GM12878 (cell line): ENCODE data around the gene CDPF1. TPM values are rescaled to one million over a fixed set of nuclear protein-coding genes. Genes with fewer than 3 reads are reported as not detected.

Experiments used
- ATAC-seq: fragments of 200-7000 bp; cut with Tn5 transposase; 3 replicates; pipeline ENCODE4 v1.9.1; 2020; ENCODE audit warnings: mild to moderate bottlenecking, moderate library complexity
- BruUV-seq: library from RNA; stranded (reverse); fragments of 400-500 nt; replicated peaks from 2 replicates; lab custom pipeline; 2021; lab: Mats Ljungman, UMichigan
- CTCF ChIA-PET: fragments of 300-600 bp; sonication (Branson Sonifier 250); formaldehyde crosslinking; extraction: SDS; loops from one replicate; lab custom pipeline; 2021; ENCODE audit warnings: inconsistent platforms; lab: Yijun Ruan, JAX
- POLR2A ChIA-PET: fragments of 350-600 bp; formaldehyde crosslinking; extraction: SDS; loops from one replicate; lab custom pipeline; 2021; ENCODE audit warnings: inconsistent platforms; lab: Charles Lee
- RAD21 ChIA-PET: fragments of 300-600 bp; sonication (Branson Sonifier 250); formaldehyde crosslinking; loops from one replicate; lab custom pipeline; 2023; ENCODE audit warnings: antibody characterized with exemption; ENCODE audit not compliant: unreplicated experiment; lab: Charles Lee
- SMC1A ChIA-PET: fragments of 300-600 bp; sonication (Branson Sonifier 250); formaldehyde crosslinking; loops from one replicate; lab custom pipeline; 2023; ENCODE audit not compliant: unreplicated experiment, uncharacterized antibody; lab: Charles Lee
- DNase-seq: peaks from one replicate; pipeline ENCODE4 v3.0.0-alpha.2; 2011; ENCODE audit warnings: low read depth, low spot score
- FAIRE-seq: peaks from 3 replicates; lab custom pipeline; 2011; peaks lifted over from hg19 to GRCh38; lab: Jason Lieb, UNC
- H2AFZ ChIP-seq: 2 replicates; pipeline ENCODE4 v1.6.0; 2011; ENCODE audit warnings: low read depth, low read length, control low read depth; ENCODE audit not compliant: control insufficient read depth
- H3K27ac ChIP-seq: 2 replicates; pipeline ENCODE4 v1.5.1; 2011; ENCODE audit warnings: control low read depth; ENCODE audit not compliant: control insufficient read depth, insufficient read depth
- H3K27me3 ChIP-seq, 2 experiments: replicated peaks in 1 of 2; 2 replicates each; pipeline versions ENCODE4 v1.6.0 to v1.6.1; 2011; ENCODE audit warnings: low read length in 1 of 2; ENCODE audit not compliant: control insufficient read depth in 2 of 2, insufficient read depth in 2 of 2
- H3K36me3 ChIP-seq, 2 experiments: 2 replicates each; pipeline ENCODE4 v1.5.1; 2011; ENCODE audit warnings: low read length in 1 of 2; ENCODE audit not compliant: control insufficient read depth in 2 of 2, insufficient read depth in 2 of 2
- H3K4me1 ChIP-seq: 2 replicates; pipeline ENCODE4 v1.6.1; 2011; ENCODE audit warnings: mild to moderate bottlenecking, low read length, moderate library complexity, mixed read lengths; ENCODE audit not compliant: control insufficient read depth, insufficient read depth
- H3K4me2 ChIP-seq: 2 replicates; pipeline ENCODE4 v1.6.0; 2011; ENCODE audit warnings: control low read depth; ENCODE audit not compliant: control insufficient read depth, insufficient read depth
- H3K4me3 ChIP-seq: fragments of 200-600 bp; sonication (generic); 2 replicates; pipeline ENCODE4 v1.5.1; 2016
- H3K79me2 ChIP-seq: 2 replicates; pipeline ENCODE4 v1.6.0; 2011; ENCODE audit warnings: low read length; ENCODE audit not compliant: control insufficient read depth, insufficient read depth
- H3K9ac ChIP-seq: 2 replicates; pipeline ENCODE4 v1.8.0; 2011; ENCODE audit warnings: low read length, control low read depth, mixed read lengths; ENCODE audit not compliant: control insufficient read depth, insufficient read depth
- H3K9me3 ChIP-seq: replicated peaks from 3 replicates; pipeline ENCODE4 v1.5.1; 2011; ENCODE audit warnings: mild to moderate bottlenecking, low read length; ENCODE audit not compliant: control insufficient read depth, insufficient read depth
- H4K20me1 ChIP-seq: 2 replicates; pipeline ENCODE4 v1.6.0; 2011; ENCODE audit not compliant: control insufficient read depth, insufficient read depth
- FOXK2 ChIP-seq: fragments of 450-650 bp; IDR thresholded peaks from 2 replicates; pipeline ENCODE4 v1.6.1; 2017; ENCODE audit warnings: mild to moderate bottlenecking, moderate library complexity
- IKZF2 ChIP-seq, 2 experiments: fragments of 450-650 bp; IDR thresholded peaks; 2 replicates each; pipeline ENCODE4 v1.6.1; 2017; ENCODE audit warnings: mild to moderate bottlenecking in 2 of 2, moderate library complexity in 2 of 2
- JUNB ChIP-seq: IDR thresholded peaks from 2 replicates; pipeline ENCODE4 v1.6.1; 2016; ENCODE audit warnings: antibody characterized with exemption, mild to moderate bottlenecking
- KDM1A ChIP-seq: fragments of 200-600 bp; sonication (generic); IDR thresholded peaks from 2 replicates; pipeline ENCODE4 v1.6.1; 2016; ENCODE audit warnings: borderline replicate concordance
- NFYB ChIP-seq: IDR thresholded peaks from 2 replicates; pipeline ENCODE4 v1.6.1; 2011; ENCODE audit warnings: low read depth, mild to moderate bottlenecking, low read length, improper control_type of control experiment, moderate library complexity; ENCODE audit not compliant: insufficient read depth
- NRF1 ChIP-seq: conservative IDR thresholded peaks from 2 replicates; pipeline ENCODE4 v1.6.1; 2011; ENCODE audit warnings: mild to moderate bottlenecking, low read depth, low read length, improper control_type of control experiment
- PAX8 ChIP-seq: fragments of 450-650 bp; IDR thresholded peaks from 2 replicates; pipeline ENCODE4 v1.6.1; 2017; ENCODE audit warnings: mild to moderate bottlenecking, moderate library complexity
- SIX5 ChIP-seq: IDR thresholded peaks from 2 replicates; pipeline ENCODE4 v1.6.1; 2011; ENCODE audit warnings: mild to moderate bottlenecking, low read depth, low read length, moderate library complexity; ENCODE audit not compliant: severe bottlenecking
- SPI1 ChIP-seq: IDR thresholded peaks from 2 replicates; pipeline ENCODE4 v1.6.1; 2011; ENCODE audit warnings: low read depth, mild to moderate bottlenecking, low read length, moderate library complexity, borderline replicate concordance; ENCODE audit not compliant: insufficient read depth
- SUZ12 ChIP-seq: fragments of 200-600 bp; sonication (generic); IDR thresholded peaks from one replicate; pipeline ENCODE4 v1.6.1; 2018; ENCODE audit warnings: antibody characterized with exemption, mild to moderate bottlenecking; ENCODE audit not compliant: unreplicated experiment
- WGBS: methylation state at CpG from one replicate; pipeline ENCODE4 v1.1.6; 2016; ENCODE audit warnings: low lambda C conversion rate; ENCODE audit not compliant: insufficient replicate concordance, insufficient coverage; ENCODE audit errors: missing lambda C conversion rate; 5-methylcytosine and 5-hydroxymethylcytosine counted together
- in situ Hi-C: fragments of 300-500 bp; cut with MboI; formaldehyde crosslinking; loops from 9 replicates; pipeline ENCODE4 v1.14.3; 2018; ENCODE audit warnings: mixed read lengths
- intact Hi-C: fragments of 100-400 bp; cut with micrococcal nuclease; formaldehyde crosslinking; loops from one replicate; pipeline ENCODE4 v1.14.2; 2022; ENCODE audit not compliant: unreplicated experiment
- polyA plus RNA-seq, 11 experiments: library from polyadenylated mRNA; depleted of rRNA in 4 of 11; unstranded in 6 of 11; stranded (reverse) in 5 of 11; fragments of >200 nt; fragmentation: Nextera tagmentation in 4 of 11; fragmentation: Illumina TruSeq in 1 of 11; extraction: Ambion mirVana in 4 of 11; extraction: Trizol in 1 of 11; gene quantifications; 1 replicate in 1 of 11; 2 replicates in 10 of 11; pipeline versions ENCODE4 v1.2.1 to v1.2.3, GENCODE V29; 2011 to 2016; ENCODE audit warnings: inconsistent platforms in 2 of 11, missing spikeins in 2 of 11, low read depth in 1 of 11
- total RNA-seq, 4 experiments: library from RNA; depleted of rRNA in 3 of 4; stranded (reverse); fragments of >200 nt in 3 of 4; fragmentation: Illumina TruSeq in 1 of 4; extraction: Trizol in 1 of 4; gene quantifications; 2 replicates each; pipeline versions ENCODE4 v1.2.1 to v1.2.3, GENCODE V29; 2013 to 2021

Gene CDPF1
- total and polyA plus RNA-seq, 10 of the 15 experiments (the other 5 are each of a cell fraction or from before 2014, with no cell fraction given): 1.0 to 22.4 (median 7.9) TPM

GRCh38 chr22:46280999-46281623, 31.0 kb upstream of the CDPF1 start (continued):
- TF ChIP-seq PAX8 (no peak), SUZ12 (no peak), NRF1 (no peak), SIX5 (no peak)

- no peaks in the 10 kb centered on the region for H3K27me3 ChIP-seq
- CTCF ChIA-PET: interaction anchor here (1.1 kb wide), 2 partner anchors 30 to 274 kb away, joined by 3 read pairs; no protein-coding TSS in a partner anchor
Observed at GRCh38 chr22:46280063-46280817, 30.1 kb upstream of the CDPF1 start.

More at GRCh38 chr22:46280063-46280817, 30.1 kb upstream of the CDPF1 start:
- no peak overlapping the region for H3K4me2 ChIP-seq
- H3K36me3 ChIP-seq: peaks cover 12 to 20% of the 10 kb centered on the region in 2 experiments
- ChIA-PET POLR2A (interaction anchor here (1.0 to 2.7 kb wide), 5 partner anchors 9 to 26 kb away, joined by 3 to 9 read pairs (median 3); partner anchors contain the start of genes GTSE1 and TTC38), RAD21 (interaction anchor here (1.6 to 2.0 kb wide), 2 partner anchors 12 to 30 kb away, joined by 4 to 8 read pairs; partner anchors contain the start of genes CDPF1 and TTC38), SMC1A (interaction anchor here (0.9 to 1.5 kb wide), 4 partner anchors 10 to 16 kb away, joined by 3 to 7 read pairs (median 4); partner anchors contain the start of genes GTSE1 and TTC38)
- no peak overlapping the region for H3K9ac ChIP-seq
- DNase-seq: no peak
- no TSS peak for BruUV-seq
- H3K27ac ChIP-seq: no peak overlapping the region
- H4K20me1 ChIP-seq: no peaks in the 10 kb centered on the region
- H2AFZ ChIP-seq: no peak overlapping the region
- FAIRE-seq: no peak
- no peaks in the 10 kb centered on the region for H3K79me2 ChIP-seq
- intact Hi-C loops: no loop called here
- in situ Hi-C loops: no loop called here
- WGBS: 90% methylated on average over 12 of the region's 12 CpGs
- H3K9me3 ChIP-seq: peaks cover 2% of the 10 kb centered on the region; the same call in 2 of the 3 replicates
- no peak overlapping the region for H3K4me3 ChIP-seq
- no peak for TF ChIP-seq JUNB
- TF ChIP-seq IKZF2 (IDR thresholded peaks at IDR 0.05): no peak
- TF ChIP-seq NFYB: no peak
- TF ChIP-seq FOXK2: no peak
- TF ChIP-seq SIX5: no peak
- TF ChIP-seq KDM1A: no peak
- no peak for TF ChIP-seq SPI1
- no peak for ATAC-seq
- H3K4me1 ChIP-seq: peaks cover 4% of the 10 kb centered on the region; the same call in 1 of the 2 replicates
